ENCODE measurements around the gene OSMR.

GRCh38 chr5:38823503-38823902 lies 22.3 kb upstream of the OSMR start:
- TF ChIP-seq POLR2AphosphoS5 (IDR thresholded peaks at IDR 0.05; ENCODE audit: low read depth, low read length), result no peak
- TF ChIP-seq POLR2A (IDR thresholded peaks at IDR 0.05; ENCODE audit: low read depth, low read length), result no peak
- TF ChIP-seq TAF1 (IDR thresholded peaks at IDR 0.05; ENCODE audit: borderline replicate concordance, low read depth, low read length), result no peak
